Stimulated activated naive B cell treated with anti-CD40 and anti-IgM and Interleukin-4, amounts not matched to agents 10 μg/mL and 1 μg/mL and 100 μg/mL, for 72 hours (primary cell): ENCODE measurements around the gene ADTRP.

Experiments
- ATAC-seq, 2 donors: fragments of 150-1000 bp; cut with Tn5 transposase; replicated peaks; 2 replicates each; pipeline ENCODE4 v1.10.0; 2021; ENCODE audit warnings: moderate library complexity in 1 of 2
- DNase-seq: peaks from one replicate; pipeline ENCODE4 v3.0.0; 2021
- H3K27ac Mint-ChIP-seq: one replicate; pipeline ENCODE4 v1.8.0; 2022; ENCODE audit warnings: mild to moderate bottlenecking, mixed read lengths
- H3K27me3 Mint-ChIP-seq, 2 donors: one replicate each; pipeline ENCODE4 v1.8.0; 2022; ENCODE audit warnings: mixed read lengths in 2 of 2
- H3K36me3 Mint-ChIP-seq, 2 donors: one replicate each; pipeline ENCODE4 v1.8.0; 2022; ENCODE audit warnings: mixed read lengths in 2 of 2, mild to moderate bottlenecking in 1 of 2
- H3K4me1 Mint-ChIP-seq, 2 donors: one replicate each; pipeline ENCODE4 v1.8.0; 2022; ENCODE audit warnings: mixed read lengths in 2 of 2, mild to moderate bottlenecking in 1 of 2
- H3K4me3 Mint-ChIP-seq, 2 donors: one replicate each; pipeline ENCODE4 v1.8.0; 2022; ENCODE audit warnings: mild to moderate bottlenecking in 2 of 2, mixed read lengths in 2 of 2, moderate library complexity in 1 of 2
- H3K9me3 Mint-ChIP-seq, 2 donors: one replicate each; pipeline ENCODE4 v1.8.0; 2022; ENCODE audit warnings: mixed read lengths in 2 of 2, mild to moderate bottlenecking in 1 of 2

Gene ADTRP

DNA sequence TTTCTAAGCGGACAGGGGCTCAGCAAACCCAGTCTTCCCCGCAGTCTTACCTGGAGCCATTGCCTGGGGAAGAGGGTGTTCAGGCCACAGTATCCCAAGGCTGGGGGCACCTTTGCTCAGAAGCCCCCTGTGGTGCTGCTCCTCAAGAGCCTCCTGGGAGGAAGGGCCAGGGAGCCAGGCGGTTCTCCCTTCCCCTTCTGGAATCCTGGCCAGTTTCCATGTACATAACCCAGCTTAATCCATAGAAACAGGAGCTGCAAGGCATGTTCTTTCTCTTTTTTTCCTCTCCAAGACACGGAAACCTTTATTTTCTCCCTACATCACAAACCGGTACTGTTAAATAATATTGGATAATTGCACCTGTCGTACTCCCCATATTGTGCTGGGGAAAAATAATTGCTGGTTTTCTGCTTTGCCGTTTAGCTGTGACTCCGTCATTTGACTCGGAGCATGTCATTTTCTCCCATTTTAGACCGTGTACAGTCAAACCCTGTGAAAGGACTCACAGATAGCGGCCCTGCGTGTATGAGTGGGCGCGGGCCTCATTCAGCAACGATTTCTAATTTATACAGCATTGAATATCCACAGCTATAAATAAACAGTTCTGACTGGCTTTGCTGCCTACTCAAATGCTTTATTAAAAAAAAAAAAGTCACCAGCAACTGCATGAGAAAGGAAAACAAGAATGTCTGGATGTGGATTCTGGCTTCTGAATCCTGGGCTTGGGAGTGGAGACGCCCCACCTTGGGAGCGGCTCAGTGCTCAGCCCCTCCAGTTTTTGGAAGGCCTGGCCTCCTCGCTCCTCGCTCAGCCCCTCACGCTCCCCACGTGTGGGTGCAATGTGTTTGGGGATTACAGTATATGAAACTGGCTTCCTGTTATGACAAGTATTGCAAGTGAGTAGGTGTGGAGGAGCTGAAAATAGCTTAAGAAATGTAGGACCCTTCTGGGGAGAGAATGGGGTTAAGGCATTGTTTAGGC, 67.3 kb downstream of the ADTRP start:
- peaks cover 52 to 72% of the 10 kb centered on the region in 2 donors for H3K4me1 Mint-ChIP-seq
- peak overlapping the region; percentile 90 for H3K27ac Mint-ChIP-seq
- H3K36me3 Mint-ChIP-seq, result peaks cover 33 to 38% of the 10 kb centered on the region in 2 donors
- peak overlapping the region; percentile 30 to 36 for H3K4me3 Mint-ChIP-seq
- ATAC-seq (peak in 1 of 2 donors; percentile 29), DNase-seq (no peak)
- peaks cover 0 to 3% of the 10 kb centered on the region in 2 donors for H3K9me3 Mint-ChIP-seq
- no peaks in the 10 kb centered on the region for H3K27me3 Mint-ChIP-seq

DNA sequence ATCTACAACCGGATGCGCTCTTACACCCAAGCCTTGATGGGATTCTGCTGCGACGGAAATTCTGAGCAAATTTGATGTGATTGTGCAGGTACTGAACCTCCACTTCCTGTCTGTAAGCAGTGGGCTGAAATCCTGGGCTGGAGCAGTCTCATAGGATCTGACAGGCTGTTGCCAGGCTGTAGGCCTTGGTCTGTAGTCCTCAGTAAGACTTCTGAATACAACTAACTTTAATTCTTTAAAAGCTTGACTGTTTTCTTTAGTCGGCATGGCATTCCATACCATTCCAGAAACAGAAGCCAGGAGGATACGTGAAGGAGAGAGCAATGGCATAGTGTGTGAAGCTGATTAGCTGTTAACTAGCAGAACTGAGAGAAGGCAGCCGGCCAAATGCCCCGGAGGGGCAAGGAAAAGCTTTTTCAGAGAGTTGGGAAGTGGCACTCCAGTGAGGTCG, 68.3 kb downstream of the ADTRP start:
- Mint-ChIP-seq H3K27ac (peak overlapping the region; percentile 85), H3K27me3 (no peaks in the 10 kb centered on the region), H3K4me3 (peak overlapping the region in 1 of 2 donors; percentile 45), H3K36me3 (peaks cover 27 to 29% of the 10 kb centered on the region in 2 donors), H3K4me1 (peaks cover 46 to 65% of the 10 kb centered on the region in 2 donors), H3K9me3 (peaks cover 0 to 3% of the 10 kb centered on the region in 2 donors)
- ATAC-seq (no peak), DNase-seq (no peak)

DNA sequence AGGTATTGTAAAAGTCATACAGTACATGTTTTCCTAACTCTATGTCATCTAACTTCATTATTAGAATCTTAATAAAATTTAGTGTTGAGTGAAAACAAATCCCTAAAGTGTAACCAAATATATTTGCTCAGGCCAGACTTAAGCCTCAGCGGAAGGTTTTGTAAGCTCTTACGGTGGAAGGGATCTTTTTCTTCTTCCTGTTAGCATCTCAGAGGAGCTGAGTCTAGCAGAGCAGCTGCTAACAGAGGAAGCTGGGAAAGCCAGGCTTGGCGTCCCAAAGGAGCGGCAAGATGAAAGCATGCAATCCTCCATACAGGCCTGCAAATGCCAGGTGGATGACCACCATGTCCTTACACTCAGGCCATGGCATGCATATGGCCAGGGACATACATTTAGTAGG, 72.4 kb downstream of the ADTRP start:
- Mint-ChIP-seq H3K9me3 (peaks cover 0 to 3% of the 10 kb centered on the region in 2 donors), H3K4me1 (peaks cover 33 to 44% of the 10 kb centered on the region in 2 donors), H3K4me3 (no peak overlapping the region), H3K36me3 (peaks cover 9 to 13% of the 10 kb centered on the region in 2 donors), H3K27ac (peak overlapping the region; percentile 11), H3K27me3 (no peaks in the 10 kb centered on the region)
- ATAC-seq (no peak), DNase-seq (no peak)

DNA sequence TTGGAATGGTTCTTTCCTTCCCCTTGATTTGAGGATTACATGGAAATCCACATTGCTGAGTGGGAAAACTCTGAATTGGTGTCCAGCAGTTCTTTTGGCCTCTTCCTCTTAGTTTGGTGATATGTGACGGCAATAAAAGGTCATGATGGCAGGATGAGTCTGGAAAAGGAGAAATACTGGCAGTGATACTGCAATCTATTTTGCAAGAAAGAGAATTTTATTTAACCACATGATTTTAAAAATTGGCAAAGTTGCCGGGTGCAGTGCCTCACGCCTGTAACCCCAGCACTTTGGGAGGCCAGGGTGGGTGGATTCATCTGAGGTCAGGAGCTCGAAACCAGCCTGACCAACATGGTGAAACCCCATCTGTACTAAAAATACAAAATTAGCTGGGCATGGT, 73.1 kb downstream of the ADTRP start:
- H3K27ac Mint-ChIP-seq, result no peak overlapping the region
- H3K4me3 Mint-ChIP-seq, result no peak overlapping the region
- H3K36me3 Mint-ChIP-seq, result peaks cover 4 to 11% of the 10 kb centered on the region in 2 donors
- no peaks in the 10 kb centered on the region for H3K27me3 Mint-ChIP-seq
- peaks cover 27 to 38% of the 10 kb centered on the region in 2 donors for H3K4me1 Mint-ChIP-seq
- peaks cover 0 to 3% of the 10 kb centered on the region in 2 donors for H3K9me3 Mint-ChIP-seq
- ATAC-seq (no peak), DNase-seq (no peak)

DNA sequence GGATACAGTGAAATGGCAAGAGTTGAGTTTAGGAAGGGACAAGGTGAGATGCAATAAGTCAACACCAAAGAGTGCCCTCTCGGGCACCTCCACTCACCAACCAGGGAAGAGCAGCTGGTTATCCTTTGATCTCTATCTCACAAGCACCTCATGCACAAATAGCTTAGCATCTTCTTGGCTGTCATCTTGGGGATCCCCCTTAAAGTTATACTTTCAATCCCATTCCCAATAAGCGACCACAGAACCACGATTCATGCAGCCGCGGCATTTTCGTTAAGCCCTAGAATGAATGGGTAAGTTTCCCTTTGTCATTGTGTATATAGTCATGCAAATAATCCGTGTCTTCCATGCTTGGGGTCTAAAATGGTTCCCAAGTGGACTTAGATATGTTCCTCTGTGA, 73.5 kb downstream of the ADTRP start:
- DNase-seq, result no peak
- Mint-ChIP-seq H3K9me3 (peaks cover 0 to 3% of the 10 kb centered on the region in 2 donors), H3K36me3 (peaks cover 0 to 8% of the 10 kb centered on the region in 2 donors), H3K27ac (no peak overlapping the region), H3K4me3 (no peak overlapping the region), H3K4me1 (peaks cover 23 to 36% of the 10 kb centered on the region in 2 donors), H3K27me3 (no peaks in the 10 kb centered on the region)
- peak in 1 of 2 donors; percentile 10 for ATAC-seq

DNA sequence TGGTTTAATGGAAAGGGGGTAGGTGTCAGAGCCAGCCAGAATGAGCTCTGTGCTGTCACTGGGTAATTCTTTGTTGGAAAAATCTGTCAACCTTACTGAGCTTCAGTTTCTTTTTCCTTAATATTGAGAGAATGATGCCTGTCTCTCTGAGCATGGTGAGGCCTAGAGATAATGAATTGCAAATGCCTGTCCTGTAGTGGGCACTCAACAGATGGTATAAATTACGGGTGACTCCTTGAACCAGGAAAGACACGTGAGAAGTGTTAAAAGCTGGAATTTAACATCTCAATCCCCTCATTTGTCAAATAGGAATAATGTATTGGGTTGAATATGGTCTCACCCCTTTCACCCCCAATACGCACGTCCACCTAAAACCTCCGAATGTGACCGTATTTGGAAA, 74.9 kb downstream of the ADTRP start:
- DNase-seq (no peak), ATAC-seq (no peak)
- peaks cover 0 to under 1% of the 10 kb centered on the region in 2 donors for H3K36me3 Mint-ChIP-seq
- H3K27ac Mint-ChIP-seq, result no peak overlapping the region
- H3K9me3 Mint-ChIP-seq, result peaks cover 0 to 2% of the 10 kb centered on the region in 2 donors
- no peak overlapping the region for H3K4me3 Mint-ChIP-seq
- H3K27me3 Mint-ChIP-seq, result no peaks in the 10 kb centered on the region
- H3K4me1 Mint-ChIP-seq, result peaks cover 24 to 38% of the 10 kb centered on the region in 2 donors

DNA sequence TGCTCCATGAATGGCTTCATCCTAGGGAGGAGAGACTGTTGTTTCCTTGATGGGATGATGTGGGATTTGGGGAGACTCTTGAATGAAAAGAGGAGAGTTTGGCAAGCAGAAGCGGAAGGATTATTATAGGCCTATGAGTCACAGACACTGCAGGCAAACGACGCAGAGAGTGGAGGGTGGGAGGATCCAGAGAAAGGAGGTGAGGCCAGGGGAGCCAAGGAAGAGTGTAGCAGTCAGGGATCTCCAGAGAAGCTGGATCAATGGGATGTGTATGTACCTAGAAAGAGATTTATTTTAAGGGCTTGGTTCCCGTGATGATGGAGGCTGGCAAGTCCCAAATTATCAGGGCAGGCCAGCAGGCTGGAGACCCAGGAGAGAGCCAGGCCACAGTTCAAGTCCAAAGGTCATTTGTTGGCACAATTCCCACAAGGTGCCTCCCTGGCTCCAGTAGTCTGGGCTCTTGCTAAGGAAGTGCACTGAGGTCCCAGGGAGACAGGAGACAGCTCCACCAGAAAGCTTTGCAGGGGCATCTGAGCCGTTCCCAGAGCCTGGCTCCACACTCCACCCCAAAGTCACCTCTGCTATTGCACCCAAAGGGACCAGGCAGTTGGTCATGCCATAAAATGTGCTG, 76.0 kb downstream of the ADTRP start:
- Mint-ChIP-seq H3K36me3 (no peaks in the 10 kb centered on the region), H3K4me3 (no peak overlapping the region), H3K4me1 (peaks cover 24 to 29% of the 10 kb centered on the region in 2 donors), H3K27ac (peak overlapping the region; percentile 22), H3K9me3 (no peaks in the 10 kb centered on the region), H3K27me3 (no peaks in the 10 kb centered on the region)
- ATAC-seq, result no peak
- no peak for DNase-seq

DNA sequence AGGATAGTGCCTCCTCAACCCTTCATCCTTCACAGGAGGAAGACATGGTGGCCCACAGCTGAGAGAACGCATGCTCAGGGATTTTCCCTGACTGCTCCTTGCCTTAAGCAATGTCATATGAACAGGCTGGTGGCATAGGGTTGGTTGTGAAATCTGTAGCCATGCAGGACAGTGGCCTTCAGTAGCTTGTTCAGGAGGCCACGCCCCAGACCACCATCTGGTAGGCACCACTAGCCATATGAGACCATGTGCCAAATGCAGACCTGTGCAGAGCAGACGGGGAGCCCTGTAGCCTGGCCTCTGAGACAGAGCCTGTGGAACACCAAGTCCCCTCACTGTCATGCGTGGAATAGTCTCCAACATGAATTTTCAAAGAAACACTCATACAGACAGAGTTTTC, 76.5 kb downstream of the ADTRP start:
- Mint-ChIP-seq H3K27ac (peak overlapping the region; percentile 22), H3K4me1 (peaks cover 24 to 29% of the 10 kb centered on the region in 2 donors), H3K36me3 (peaks cover 0 to under 1% of the 10 kb centered on the region in 2 donors), H3K9me3 (peaks cover 0 to under 1% of the 10 kb centered on the region in 2 donors), H3K4me3 (no peak overlapping the region), H3K27me3 (no peaks in the 10 kb centered on the region)
- ATAC-seq (peak in 1 of 2 donors; percentile 6), DNase-seq (no peak)

DNA sequence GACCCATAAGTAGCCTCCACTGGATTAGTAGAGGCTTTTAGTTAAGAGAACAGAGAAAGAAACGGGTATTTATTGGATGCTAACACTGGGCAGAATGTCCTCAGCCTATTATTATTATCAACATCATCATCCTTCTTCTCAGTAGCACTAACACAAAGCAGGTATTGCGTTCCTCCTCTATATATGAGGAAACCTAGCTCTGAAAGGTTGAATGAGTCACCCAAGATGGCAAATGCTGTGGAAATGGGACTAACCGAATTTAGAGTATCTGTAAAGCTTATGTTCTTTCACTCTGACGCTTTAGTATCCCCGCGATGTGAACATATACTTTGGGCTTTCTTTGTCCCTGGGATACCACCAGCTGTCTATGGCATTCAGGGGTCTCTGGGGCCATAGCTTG, 77.0 kb downstream of the ADTRP start:
- DNase-seq (no peak), ATAC-seq (no peak)
- Mint-ChIP-seq H3K9me3 (peaks cover 0 to 1% of the 10 kb centered on the region in 2 donors), H3K4me1 (peaks cover 24 to 29% of the 10 kb centered on the region in 2 donors), H3K27me3 (no peaks in the 10 kb centered on the region), H3K36me3 (peaks cover 0 to 2% of the 10 kb centered on the region in 2 donors), H3K27ac (no peak overlapping the region), H3K4me3 (no peak overlapping the region)

DNA sequence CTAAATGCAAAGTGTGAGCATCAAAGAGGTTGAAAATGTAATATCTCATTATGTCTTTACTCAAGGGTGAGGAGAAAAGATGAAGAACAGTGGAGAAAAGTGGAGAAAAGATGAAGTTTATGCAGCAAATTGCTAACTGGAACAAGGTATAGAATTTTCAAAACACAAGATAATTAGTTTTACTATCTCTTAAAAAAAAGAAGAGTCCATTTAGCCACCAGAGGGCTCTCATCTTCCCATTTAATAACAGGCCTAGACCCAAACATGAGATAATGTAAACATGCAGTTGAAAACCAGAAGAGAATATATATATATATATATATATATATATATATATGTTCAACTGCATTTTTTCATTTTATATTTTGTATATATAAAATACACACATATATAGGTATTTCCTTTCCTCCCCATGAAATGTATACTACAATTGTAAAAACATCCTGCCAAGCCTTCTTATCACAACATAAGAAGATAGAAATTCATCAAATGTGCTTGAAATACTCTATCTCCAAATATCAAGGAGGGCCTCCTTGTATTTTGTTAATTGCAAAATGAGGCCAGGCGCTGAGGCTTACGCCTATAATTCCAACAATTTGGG, 78.4 kb downstream of the ADTRP start:
- Mint-ChIP-seq H3K27me3 (no peaks in the 10 kb centered on the region), H3K9me3 (peaks cover 0 to 1% of the 10 kb centered on the region in 2 donors), H3K36me3 (peaks cover 0 to 2% of the 10 kb centered on the region in 2 donors), H3K4me1 (peaks cover 22 to 26% of the 10 kb centered on the region in 2 donors), H3K27ac (no peak overlapping the region), H3K4me3 (no peak overlapping the region)
- ATAC-seq, result peak in 1 of 2 donors; percentile 50
- DNase-seq, result no peak

DNA sequence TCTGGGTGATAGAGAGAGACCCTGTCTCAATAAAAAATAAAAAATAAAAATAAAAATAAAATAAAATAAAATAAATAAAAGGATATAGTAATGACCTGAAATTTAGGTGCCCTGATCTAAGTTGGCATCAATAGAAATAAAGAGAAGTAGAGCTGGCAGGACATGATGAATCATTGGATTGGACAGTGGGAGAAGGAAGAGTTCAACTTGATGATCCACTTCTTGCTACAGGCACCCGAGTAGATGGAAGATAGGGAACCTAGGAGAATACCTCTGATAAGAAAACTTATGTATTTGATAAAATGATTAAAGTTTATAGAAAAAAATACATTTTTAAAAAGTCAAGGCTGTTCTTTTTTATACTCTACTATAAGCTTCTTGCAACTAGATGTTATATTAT, 79.0 kb downstream of the ADTRP start:
- Mint-ChIP-seq H3K4me3 (no peak overlapping the region), H3K9me3 (peaks cover 0 to 1% of the 10 kb centered on the region in 2 donors), H3K36me3 (peaks cover 0 to 2% of the 10 kb centered on the region in 2 donors), H3K27ac (no peak overlapping the region), H3K27me3 (no peaks in the 10 kb centered on the region), H3K4me1 (peaks cover 17 to 22% of the 10 kb centered on the region in 2 donors)
- DNase-seq (no peak), ATAC-seq (no peak)

DNA sequence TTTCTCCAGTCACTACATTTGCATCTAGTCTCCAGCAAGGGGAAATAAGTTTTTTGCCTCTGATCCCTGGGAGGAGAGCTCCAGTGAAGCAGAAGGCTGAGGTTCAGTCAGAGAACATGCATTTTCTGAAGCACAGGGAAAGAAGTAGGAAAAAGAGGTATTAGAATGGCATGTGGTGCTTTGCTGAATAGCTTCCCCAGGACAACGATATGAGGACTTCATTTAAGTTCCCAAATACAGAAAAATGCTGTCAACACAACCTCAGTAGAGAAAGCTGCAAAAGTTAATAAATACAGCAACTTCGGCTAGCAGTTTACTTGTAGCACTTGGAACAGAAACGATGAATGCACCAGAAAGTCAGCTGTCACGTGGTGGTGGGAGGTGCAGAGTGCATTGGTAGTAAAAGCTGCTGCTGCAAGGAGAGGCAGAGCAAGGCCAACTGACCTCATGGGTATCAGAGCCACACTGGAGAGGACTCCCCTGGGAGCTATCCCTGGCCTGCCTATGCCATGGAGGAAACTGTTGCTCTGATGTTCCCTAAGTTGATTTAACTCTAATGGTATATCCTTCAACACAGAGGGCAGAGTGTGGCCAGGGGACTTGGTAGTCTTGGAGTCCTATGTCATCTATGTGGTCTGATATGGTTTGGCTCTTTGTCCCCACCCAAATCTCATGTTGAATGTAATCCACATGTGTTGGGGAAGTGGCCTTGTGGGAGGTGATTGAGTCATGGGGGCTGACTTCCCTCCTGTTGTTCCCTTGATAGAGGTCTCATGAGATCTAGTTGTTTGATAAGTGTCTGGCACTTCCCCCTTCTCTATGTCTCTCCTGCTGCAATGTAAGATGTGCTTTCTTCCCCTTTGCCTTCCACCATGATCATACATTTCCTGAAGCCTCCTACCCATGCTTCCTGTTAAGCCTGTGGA, 85.9 kb downstream of the ADTRP start:
- Mint-ChIP-seq H3K4me1 (peaks cover 6% of the 10 kb centered on the region in 2 donors), H3K4me3 (no peak overlapping the region), H3K27me3 (peaks cover 3 to 4% of the 10 kb centered on the region in 2 donors), H3K36me3 (peaks cover 0 to 2% of the 10 kb centered on the region in 2 donors), H3K27ac (no peak overlapping the region), H3K9me3 (peaks cover 4 to 13% of the 10 kb centered on the region in 2 donors)
- DNase-seq, result no peak
- ATAC-seq, result peak; percentile 39 to 68

DNA sequence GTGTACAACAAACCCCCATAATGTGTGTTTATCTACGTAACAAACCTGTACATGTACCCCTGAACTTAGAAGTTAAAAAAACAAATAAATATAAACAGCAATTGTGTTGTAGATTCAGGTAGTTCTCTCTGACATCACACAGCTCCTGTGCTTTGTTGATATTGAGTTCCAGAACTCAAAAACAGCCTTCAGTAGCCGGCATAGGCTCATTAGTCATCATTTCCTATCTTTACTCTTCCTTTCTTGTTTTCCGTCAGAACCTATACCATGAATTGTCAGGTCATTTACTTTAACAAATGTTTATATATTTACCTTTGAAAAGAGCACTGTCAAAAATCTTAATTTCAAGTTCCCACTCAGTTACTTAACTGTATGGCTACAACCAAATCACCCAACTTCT, 88.8 kb downstream of the ADTRP start:
- H3K4me3 Mint-ChIP-seq, result no peak overlapping the region
- no peak for ATAC-seq
- H3K9me3 Mint-ChIP-seq, result peaks cover 4 to 12% of the 10 kb centered on the region in 2 donors
- H3K27ac Mint-ChIP-seq, result no peak overlapping the region
- H3K4me1 Mint-ChIP-seq, result peaks cover 6% of the 10 kb centered on the region in 2 donors
- no peaks in the 10 kb centered on the region for H3K36me3 Mint-ChIP-seq
- no peak for DNase-seq
- peaks cover 3 to 9% of the 10 kb centered on the region in 2 donors for H3K27me3 Mint-ChIP-seq
